ENCODE results near the gene ELOVL5. TPM values are rescaled to one million over a fixed set of nuclear protein-coding genes. Genes with fewer than 3 reads are reported as not detected.

ELOVL5 gene
- total RNA-seq, 1 donor from 2014 or later = 19.0 TPM

- no peaks in the 10 kb centered on the region for H3K36me3 ChIP-seq
- DNase-seq = no peak
- intact Hi-C loops (cut with micrococcal nuclease) = no loop called here
- H3K27ac ChIP-seq (replicated peaks) = no peak overlapping the region
- no peaks in the 10 kb centered on the region for H3K9me3 ChIP-seq (replicated peaks)
- no peak for TF ChIP-seq CTCF (IDR thresholded peaks at IDR 0.05; ENCODE audit: borderline replicate concordance)
- H3K4me3 ChIP-seq = no peak overlapping the region
- H3K27me3 ChIP-seq (ENCODE audit: low read depth) = no peaks in the 10 kb centered on the region
- no peaks in the 10 kb centered on the region for H3K4me1 ChIP-seq
These were observed 120.9 kb downstream of the ELOVL5 start for GRCh38 chr6:53227847-53228246.

- Histone ChIP-seq H3K9me3 (replicated peaks) (no peaks in the 10 kb centered on the region), H3K4me1 (no peaks in the 10 kb centered on the region), H3K4me3 (no peak overlapping the region), H3K36me3 (no peaks in the 10 kb centered on the region), H3K27ac (replicated peaks) (no peak overlapping the region), H3K27me3 (ENCODE audit: low read depth) (no peaks in the 10 kb centered on the region)
- no peak for TF ChIP-seq CTCF (IDR thresholded peaks at IDR 0.05; ENCODE audit: borderline replicate concordance)
- intact Hi-C loops (cut with micrococcal nuclease) = no loop called here
- DNase-seq = no peak
These were observed 128.1 kb downstream of the ELOVL5 start for GRCh38 chr6:53220605-53221004.

Small RNA genes within 50 kb of the gene (microRNA-seq; reads per million reads assigned to microRNA genes)
- gene MIR5685 = not detected

Other genes with a start within 250 kb of the ELOVL5 start
- gene GCM1, start 200.1 kb downstream of the ELOVL5 start, total RNA-seq = not detected
- gene GCLC, start 196.2 kb upstream of the ELOVL5 start, total RNA-seq = 30.3 TPM